Retina (tissue), 1 donor: Measurements from ENCODE around the gene ZNF862.

Experiments
- DNase-seq: peaks from one replicate; pipeline ENCODE4 v3.0.0-alpha.2; 2016

Gene ZNF862

GRCh38 chr7:149838224-149838991 lies at the start of gene ZNF862:
Gene ZNF862 (plus strand): TSS chr7:149838375. CDS start chr7:149838612, 237 bp downstream.
- peak; percentile 98 for DNase-seq

GRCh38 chr7:149789101-149789500 lies 49.1 kb upstream of the ZNF862 start:
- no peak for DNase-seq

- DNase-seq = peak; percentile 71
Observed at GRCh38 chr7:149790146-149790548, 48.0 kb upstream of the ZNF862 start.

GRCh38 chr7:149790754-149791360 lies 47.3 kb upstream of the ZNF862 start:
- DNase-seq = no peak

GRCh38 chr7:149791411-149792219 lies 46.6 kb upstream of the ZNF862 start:
- no peak for DNase-seq

GRCh38 chr7:149792220-149792595 lies 46.0 kb upstream of the ZNF862 start:
- DNase-seq = no peak

- no peak for DNase-seq
Observed at GRCh38 chr7:149793261-149793660, 44.9 kb upstream of the ZNF862 start.

GRCh38 chr7:149794661-149795060 lies 43.5 kb upstream of the ZNF862 start:
- DNase-seq = no peak

GRCh38 chr7:149795126-149795525 lies 43.0 kb upstream of the ZNF862 start:
- no peak for DNase-seq

- DNase-seq = no peak
Observed at GRCh38 chr7:149796287-149796860, 41.8 kb upstream of the ZNF862 start.

- DNase-seq = no peak
Observed at GRCh38 chr7:149797771-149798170, 40.4 kb upstream of the ZNF862 start.

GRCh38 chr7:149799397-149800168 lies 38.6 kb upstream of the ZNF862 start:
- no peak for DNase-seq

GRCh38 chr7:149800169-149800555 lies 38.0 kb upstream of the ZNF862 start:
- DNase-seq = no peak

- DNase-seq = no peak
Observed at GRCh38 chr7:149801002-149801566, 37.1 kb upstream of the ZNF862 start.

- DNase-seq = no peak
Observed at GRCh38 chr7:149801816-149802215, 36.4 kb upstream of the ZNF862 start.

GRCh38 chr7:149802966-149803365 lies 35.2 kb upstream of the ZNF862 start:
- DNase-seq = no peak

- no peak for DNase-seq
Observed at GRCh38 chr7:149803551-149804074, 34.6 kb upstream of the ZNF862 start.

- no peak for DNase-seq
Observed at GRCh38 chr7:149804106-149804505, 34.1 kb upstream of the ZNF862 start.

- DNase-seq = no peak
Observed at GRCh38 chr7:149806726-149807125, 31.4 kb upstream of the ZNF862 start.

- DNase-seq = no peak
Observed at GRCh38 chr7:149808311-149808710, 29.9 kb upstream of the ZNF862 start.

- DNase-seq = no peak
Observed at GRCh38 chr7:149809215-149809614, 29.0 kb upstream of the ZNF862 start.

- DNase-seq = no peak
Observed at GRCh38 chr7:149811221-149811620, 27.0 kb upstream of the ZNF862 start.
